Stromal cell of bone marrow (primary cell): ENCODE measurements around the gene MTHFD1L.

Source experiments
- DNase-seq: peaks from one replicate; pipeline ENCODE4 v3.0.0-alpha.2; 2012; ENCODE audit warnings: low read depth

The MTHFD1L gene

GRCh38 chr6:150898399-150899170, 33.1 kb downstream of the MTHFD1L start:
- DNase-seq, result no peak

DNA sequence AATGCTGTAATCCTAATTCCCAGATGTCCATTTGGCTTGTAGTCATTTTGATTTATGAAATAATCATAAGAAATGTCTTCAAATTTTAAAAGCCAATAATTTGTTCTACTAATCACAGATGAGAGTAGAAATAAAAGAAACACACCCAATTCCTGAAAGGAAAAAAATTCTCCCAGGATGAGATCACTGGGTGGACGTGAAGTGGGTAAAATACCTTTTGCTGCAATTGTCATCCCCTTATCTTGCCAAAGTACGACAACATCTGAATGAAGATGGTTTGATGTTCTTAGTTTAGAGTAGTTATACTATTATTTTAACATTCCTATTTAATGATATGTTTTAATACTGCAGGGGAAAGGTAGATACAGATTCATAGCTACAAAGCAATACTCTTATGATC, 33.7 kb downstream of the MTHFD1L start:
- no peak for DNase-seq

GRCh38 chr6:150900049-150900448, 34.5 kb downstream of the MTHFD1L start:
- DNase-seq, result no peak

GRCh38 chr6:150902142-150902776, 36.8 kb downstream of the MTHFD1L start:
- no peak for DNase-seq

- DNase-seq, result no peak
These were observed 40.3 kb downstream of the MTHFD1L start for GRCh38 chr6:150905769-150906168.

DNA sequence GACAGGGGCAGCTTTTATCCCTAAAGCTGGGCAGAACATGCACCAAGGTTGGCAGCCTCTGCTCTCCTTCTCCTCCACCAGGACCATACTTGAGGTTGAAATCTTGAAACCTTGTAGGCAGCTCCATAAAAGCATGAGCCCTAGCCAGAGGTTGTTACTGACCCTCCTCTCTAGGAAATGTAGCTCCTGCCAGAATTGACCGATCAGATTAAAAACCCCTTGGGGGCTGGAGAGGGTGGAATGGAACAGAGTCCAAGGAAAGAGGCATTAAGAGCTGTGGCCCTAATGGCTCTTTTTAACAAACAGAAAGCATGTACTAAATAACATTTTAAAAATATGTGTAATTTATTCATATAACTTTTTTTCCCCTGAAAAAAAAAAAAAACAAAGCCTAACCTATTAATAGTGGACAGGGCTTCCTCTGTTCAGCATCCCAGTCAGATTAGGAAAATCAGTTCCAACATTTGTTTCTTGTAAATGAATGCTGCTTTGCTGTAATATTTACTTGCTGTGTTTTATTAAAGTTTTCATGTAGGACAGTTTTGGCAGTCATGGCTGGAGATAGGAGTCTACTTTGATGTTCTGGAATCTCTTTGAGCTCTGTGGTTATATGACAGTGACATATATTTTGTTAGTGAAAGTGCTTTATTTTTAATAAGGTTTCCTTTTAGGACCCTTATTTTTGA, 41.3 kb downstream of the MTHFD1L start:
- DNase-seq, result no peak

- DNase-seq, result no peak
These were observed 41.9 kb downstream of the MTHFD1L start for GRCh38 chr6:150907383-150907782.

DNA sequence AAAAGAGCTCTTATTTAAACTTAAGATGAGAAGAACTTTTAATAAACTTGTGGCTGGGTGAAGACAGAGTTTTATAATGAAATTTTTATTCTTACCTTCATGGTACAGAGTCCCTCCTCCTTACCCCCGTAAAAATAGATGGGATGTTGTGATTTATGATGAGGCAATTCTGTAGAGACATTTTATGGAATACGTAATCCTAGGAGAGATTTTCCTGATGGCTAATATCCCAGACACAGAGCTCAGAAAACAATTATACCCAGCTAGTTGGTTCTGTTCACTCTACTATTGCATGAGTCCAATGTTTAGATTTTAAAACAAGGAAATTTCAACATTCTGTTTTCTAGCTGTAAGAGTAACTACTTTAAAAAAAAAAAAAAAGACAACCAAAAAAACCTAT, 43.4 kb downstream of the MTHFD1L start:
- no peak for DNase-seq

- no peak for DNase-seq
These were observed 45.1 kb downstream of the MTHFD1L start for GRCh38 chr6:150910561-150910960.

GRCh38 chr6:150914372-150914771, 48.9 kb downstream of the MTHFD1L start:
- no peak for DNase-seq

DNA sequence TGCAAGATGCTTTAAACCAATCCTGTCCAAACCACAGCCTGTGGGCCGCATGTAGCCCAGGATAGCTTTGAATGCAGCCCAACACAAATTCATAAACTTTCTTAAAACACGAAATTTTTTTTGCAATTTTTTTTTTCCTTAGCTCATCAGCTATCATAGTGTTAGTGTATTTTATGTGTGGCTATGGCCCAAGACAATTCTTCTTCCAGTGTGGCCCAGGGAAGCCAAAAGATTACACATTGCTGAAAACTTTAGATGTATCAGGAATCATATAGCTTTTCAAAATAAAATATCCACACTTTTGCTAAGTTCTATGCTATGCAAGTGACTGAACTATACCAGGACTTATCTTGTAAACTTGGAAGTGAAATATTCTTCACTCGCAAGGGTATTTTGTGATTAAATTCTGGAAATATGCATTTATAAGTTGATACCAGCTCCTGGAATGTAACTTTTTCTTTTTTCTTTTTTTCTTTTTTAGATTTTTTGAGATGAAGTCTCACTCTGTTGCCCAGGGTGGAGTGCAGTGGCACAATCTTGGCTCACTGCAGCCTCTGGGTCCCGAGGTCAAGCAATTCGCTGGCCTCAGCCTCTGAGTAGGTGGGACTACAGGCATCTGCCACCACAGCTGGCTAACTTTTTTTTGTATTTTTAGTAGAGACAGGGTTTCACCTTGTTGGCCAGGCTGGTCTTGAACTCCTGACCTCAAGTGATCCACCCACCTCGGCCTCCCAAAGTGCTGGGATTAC, 49.8 kb downstream of the MTHFD1L start:
- peak; percentile 58 for DNase-seq

DNA sequence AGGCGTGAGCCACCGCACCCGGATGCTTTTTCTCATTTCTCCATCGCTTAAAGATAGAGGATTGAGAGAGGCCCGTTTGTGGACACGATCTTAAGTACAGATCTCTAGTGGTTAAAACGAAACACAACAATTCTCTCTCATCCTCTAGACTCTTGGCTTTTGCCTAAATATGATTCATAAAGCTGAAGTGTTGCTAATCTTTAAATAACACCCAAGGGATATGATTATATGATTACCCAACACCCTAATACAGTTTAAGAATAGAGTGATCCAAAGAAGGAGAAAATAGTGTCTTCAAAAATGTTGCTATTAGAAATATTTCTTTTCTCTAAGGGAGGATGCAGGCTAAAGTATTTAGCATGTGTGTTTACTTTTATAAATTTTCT, 50.4 kb downstream of the MTHFD1L start:
- DNase-seq, result peak; percentile 91

- no peak for DNase-seq
These were observed 54.4 kb downstream of the MTHFD1L start for GRCh38 chr6:150919938-150920337.

DNA sequence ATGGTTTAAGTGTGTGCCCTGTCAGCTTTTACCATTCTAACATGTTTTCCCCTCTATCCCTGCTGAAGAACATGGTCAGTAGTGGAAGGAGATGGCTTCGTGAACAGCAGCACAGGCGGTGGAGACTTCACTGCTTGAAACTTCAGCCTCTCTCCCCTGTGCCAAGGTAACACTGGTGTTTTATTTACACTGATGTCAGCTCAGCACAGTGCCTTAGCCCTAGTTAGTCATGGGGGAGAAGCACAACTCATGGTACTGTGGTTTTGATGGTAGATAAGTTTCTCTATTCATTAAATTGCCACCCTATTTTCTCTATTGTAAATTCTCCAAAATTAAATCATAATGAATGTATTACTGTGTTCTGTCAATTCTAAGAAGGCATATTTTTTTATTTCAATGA, 56.6 kb downstream of the MTHFD1L start:
- no peak for DNase-seq

DNA sequence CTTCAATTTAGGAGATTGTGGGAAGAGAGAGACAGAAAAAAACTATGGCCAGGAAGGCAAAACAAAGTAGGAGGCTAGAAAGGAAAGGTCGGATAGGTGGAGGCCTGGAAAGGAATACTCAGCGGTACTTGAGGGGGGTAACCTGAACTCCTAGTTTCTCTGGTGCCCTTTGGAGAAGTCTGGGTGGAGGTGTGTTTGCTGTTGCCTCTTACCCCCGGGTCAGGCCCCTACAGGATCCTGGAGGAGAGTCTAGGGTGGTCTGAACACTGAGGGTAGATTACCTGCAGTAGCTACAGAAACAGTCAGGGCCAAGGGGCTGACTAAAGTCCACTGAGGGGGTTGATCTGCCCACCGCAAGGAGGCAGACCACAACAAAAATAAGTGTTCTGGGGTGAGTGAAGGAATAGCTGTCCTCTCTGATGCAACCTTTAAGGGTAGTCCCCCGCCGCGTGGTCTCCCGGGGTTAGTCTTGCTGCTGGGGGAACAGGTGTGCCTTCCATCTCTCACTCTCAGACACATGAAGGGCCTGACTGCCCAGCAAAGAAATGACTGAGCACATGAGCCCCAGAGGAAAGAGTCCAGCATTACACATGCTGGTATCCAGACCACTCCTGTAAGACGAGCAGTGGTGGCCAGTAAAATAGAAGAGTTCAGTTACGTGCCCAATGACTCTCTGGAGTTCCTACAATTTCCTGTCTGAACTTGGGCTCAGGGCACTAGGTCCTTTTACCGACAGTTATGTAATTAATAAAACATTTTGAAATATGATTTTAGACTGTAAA, 59.5 kb downstream of the MTHFD1L start:
- DNase-seq, result peak; percentile 42

- DNase-seq, result no peak
These were observed 60.1 kb downstream of the MTHFD1L start for GRCh38 chr6:150925590-150925928.

GRCh38 chr6:150925976-150926375, 60.5 kb downstream of the MTHFD1L start:
- no peak for DNase-seq

DNA sequence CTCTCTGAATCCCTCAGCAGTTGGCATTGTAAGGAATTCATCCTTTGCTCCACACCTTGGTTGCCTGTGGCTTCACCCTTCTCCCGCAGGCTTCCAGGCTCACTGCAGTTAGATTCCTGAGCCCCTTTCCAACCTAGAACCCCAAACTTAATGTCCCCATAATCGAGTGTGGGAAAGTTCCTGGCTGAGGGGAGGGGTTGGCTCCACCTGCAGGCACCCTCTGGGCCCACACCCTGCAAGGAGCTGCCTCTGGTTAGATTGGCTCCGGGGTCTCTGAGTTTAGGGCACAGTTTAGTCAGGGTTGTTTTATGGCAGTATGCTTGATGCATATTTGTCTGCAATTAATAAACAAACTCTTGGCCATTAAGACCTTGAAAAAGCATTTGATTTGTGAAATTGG, 63.4 kb downstream of the MTHFD1L start:
- DNase-seq, result no peak

- no peak for DNase-seq
These were observed 63.9 kb downstream of the MTHFD1L start for GRCh38 chr6:150929416-150929815.

GRCh38 chr6:150930841-150931240, 65.3 kb downstream of the MTHFD1L start:
- DNase-seq, result peak; percentile 76

- DNase-seq, result no peak
These were observed 65.9 kb downstream of the MTHFD1L start for GRCh38 chr6:150931405-150931804.

- DNase-seq, result peak; percentile 80
These were observed 67.5 kb downstream of the MTHFD1L start for GRCh38 chr6:150932996-150933395.
